ENCODE data around the gene RAD51B. TPM values are rescaled to one million over a fixed set of nuclear protein-coding genes. Genes with fewer than 3 reads are reported as not detected.

Gene RAD51B
- total RNA-seq, 1 experiment from 2014 or later, result 29.9 TPM

DNA sequence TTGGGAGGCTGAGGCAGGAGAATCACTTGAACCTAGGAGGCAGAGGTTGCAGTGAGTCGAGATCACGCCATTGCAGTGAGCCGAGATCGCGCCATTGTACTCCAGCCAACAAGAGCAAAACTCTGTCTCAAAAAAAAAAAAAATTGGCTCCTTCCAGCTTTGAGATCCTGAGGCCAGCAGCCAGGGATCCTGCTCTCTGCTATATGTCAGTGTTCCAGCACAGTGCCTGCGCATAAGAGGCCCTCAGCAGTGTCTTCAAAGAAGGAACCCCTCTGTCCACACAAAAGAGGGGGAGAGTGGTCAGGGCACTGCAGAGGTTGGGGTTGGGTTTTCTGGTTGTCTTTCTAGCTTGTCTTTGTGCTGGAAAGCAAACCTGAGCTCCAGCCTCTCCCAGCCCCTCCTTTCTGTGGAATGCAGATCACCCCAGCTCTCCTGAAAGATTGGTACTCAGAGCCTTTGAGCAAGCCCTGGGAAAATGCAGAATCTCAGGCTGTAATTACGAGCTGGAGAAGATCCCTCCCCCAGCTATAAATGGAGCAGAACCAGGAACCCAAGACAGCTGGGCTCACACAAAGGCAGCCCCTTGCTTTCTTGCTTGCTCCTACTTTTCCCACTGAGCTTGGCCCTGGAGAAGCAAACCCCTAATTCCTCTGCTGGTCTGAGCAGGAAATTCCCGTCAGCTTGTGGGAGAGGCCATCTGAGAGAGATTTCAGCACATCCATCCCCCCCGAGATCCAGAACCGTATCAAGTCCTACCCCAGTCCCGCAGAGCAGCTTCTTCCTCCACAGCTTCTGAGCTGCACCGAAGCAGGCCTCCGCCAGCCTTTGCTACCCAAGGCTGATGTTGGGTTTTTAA is 767.5 kb downstream of the RAD51B start:
- no peaks in the 10 kb centered on the region; the same call in 1 of the 2 replicates for H3F3A ChIP-seq (ENCODE audit: insufficient read depth, low read depth)
- H3K4me2 ChIP-seq, result peak overlapping the region; percentile 53
- H2AFZ ChIP-seq, result no peak overlapping the region
- H4K20me1 ChIP-seq (ENCODE audit: insufficient read depth), result no peaks in the 10 kb centered on the region
- no peaks in the 10 kb centered on the region for H3K9me2 ChIP-seq (ENCODE audit: insufficient read depth)
- ChIA-PET POLR2A (ENCODE audit: unreplicated experiment) (interaction anchor here (0.6 to 0.8 kb wide), 6 partner anchors 34 to 459 kb away, joined by 3 to 13 read pairs (median 3); no protein-coding TSS in a partner anchor), CTCF (no interaction called here)
- H3K36me3 ChIP-seq (ENCODE audit: low read depth), result no peaks in the 10 kb centered on the region
- no peaks in the 10 kb centered on the region for H3K27me3 ChIP-seq (ENCODE audit: insufficient read depth, low read depth)
- H3K4me1 ChIP-seq (replicated peaks; ENCODE audit: insufficient read depth), result peaks cover 34% of the 10 kb centered on the region
- H3K9me3 ChIP-seq (ENCODE audit: insufficient read depth, low read depth), result no peaks in the 10 kb centered on the region
- DNase-seq, result peak; percentile 45 to 47
- intact Hi-C loops (cut with micrococcal nuclease; ENCODE audit: unreplicated experiment), result no loop called here
- TF ChIP-seq, protein P1, sequence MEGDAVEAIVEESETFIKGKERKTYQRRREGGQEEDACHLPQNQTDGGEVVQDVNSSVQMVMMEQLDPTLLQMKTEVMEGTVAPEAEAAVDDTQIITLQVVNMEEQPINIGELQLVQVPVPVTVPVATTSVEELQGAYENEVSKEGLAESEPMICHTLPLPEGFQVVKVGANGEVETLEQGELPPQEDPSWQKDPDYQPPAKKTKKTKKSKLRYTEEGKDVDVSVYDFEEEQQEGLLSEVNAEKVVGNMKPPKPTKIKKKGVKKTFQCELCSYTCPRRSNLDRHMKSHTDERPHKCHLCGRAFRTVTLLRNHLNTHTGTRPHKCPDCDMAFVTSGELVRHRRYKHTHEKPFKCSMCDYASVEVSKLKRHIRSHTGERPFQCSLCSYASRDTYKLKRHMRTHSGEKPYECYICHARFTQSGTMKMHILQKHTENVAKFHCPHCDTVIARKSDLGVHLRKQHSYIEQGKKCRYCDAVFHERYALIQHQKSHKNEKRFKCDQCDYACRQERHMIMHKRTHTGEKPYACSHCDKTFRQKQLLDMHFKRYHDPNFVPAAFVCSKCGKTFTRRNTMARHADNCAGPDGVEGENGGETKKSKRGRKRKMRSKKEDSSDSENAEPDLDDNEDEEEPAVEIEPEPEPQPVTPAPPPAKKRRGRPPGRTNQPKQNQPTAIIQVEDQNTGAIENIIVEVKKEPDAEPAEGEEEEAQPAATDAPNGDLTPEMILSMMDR (conservative IDR thresholded peaks at IDR 0.05), result no peak
- no peak for TF ChIP-seq EZH2 (IDR thresholded peaks at IDR 0.05; ENCODE audit: low read depth)
- H3K27ac ChIP-seq, result peak overlapping the region; percentile 10; the same call in 1 of the 2 replicates
- BruUV-seq (replicated peaks), result no TSS peak
- no peak overlapping the region for H3K4me3 ChIP-seq
- no peaks in the 10 kb centered on the region for H3K79me2 ChIP-seq (ENCODE audit: low read depth)

DNA sequence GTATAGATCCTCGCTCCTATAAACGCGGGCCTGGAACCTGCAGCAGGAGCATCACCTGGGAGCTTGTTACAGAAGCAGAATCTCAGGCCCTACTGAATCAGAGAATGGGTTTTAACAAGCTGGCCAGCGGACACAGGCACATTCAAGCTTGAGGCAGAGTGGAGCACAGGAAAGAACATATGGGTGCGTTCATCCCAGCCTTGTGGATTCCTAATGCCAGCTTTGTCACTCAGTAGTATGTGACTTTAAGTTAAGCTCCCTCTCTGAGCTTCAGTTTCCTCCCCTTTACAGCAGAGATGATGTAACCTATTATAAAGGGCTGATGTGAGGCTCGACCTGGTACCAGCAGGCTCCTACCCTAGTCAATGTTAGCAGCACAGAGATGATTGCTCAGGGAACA is 768.4 kb downstream of the RAD51B start:
- BruUV-seq (replicated peaks), result no TSS peak
- Histone ChIP-seq H3K4me3 (no peak overlapping the region), H3K9me2 (ENCODE audit: insufficient read depth) (no peaks in the 10 kb centered on the region), H4K20me1 (ENCODE audit: insufficient read depth) (no peaks in the 10 kb centered on the region), H3K36me3 (ENCODE audit: low read depth) (no peaks in the 10 kb centered on the region), H3F3A (ENCODE audit: insufficient read depth, low read depth) (no peaks in the 10 kb centered on the region; the same call in 1 of the 2 replicates), H2AFZ (no peak overlapping the region), H3K79me2 (ENCODE audit: low read depth) (no peaks in the 10 kb centered on the region), H3K9me3 (ENCODE audit: insufficient read depth, low read depth) (no peaks in the 10 kb centered on the region), H3K4me2 (no peak overlapping the region), H3K4me1 (replicated peaks; ENCODE audit: insufficient read depth) (peaks cover 34% of the 10 kb centered on the region), H3K27me3 (ENCODE audit: insufficient read depth, low read depth) (no peaks in the 10 kb centered on the region), H3K27ac (no peak overlapping the region)
- POLR2A ChIA-PET (ENCODE audit: unreplicated experiment), result interaction anchor here (0.6 to 0.7 kb wide), 3 partner anchors 130 to 459 kb away, joined by 3 to 9 read pairs (median 3); no protein-coding TSS in a partner anchor
- TF ChIP-seq EZH2 (IDR thresholded peaks at IDR 0.05; ENCODE audit: low read depth), result no peak
- TF ChIP-seq, protein P1 (conservative IDR thresholded peaks at IDR 0.05), result no peak
- intact Hi-C loops (cut with micrococcal nuclease; ENCODE audit: unreplicated experiment), result no loop called here
- DNase-seq, result no peak
- CTCF ChIA-PET, result no interaction called here

DNA sequence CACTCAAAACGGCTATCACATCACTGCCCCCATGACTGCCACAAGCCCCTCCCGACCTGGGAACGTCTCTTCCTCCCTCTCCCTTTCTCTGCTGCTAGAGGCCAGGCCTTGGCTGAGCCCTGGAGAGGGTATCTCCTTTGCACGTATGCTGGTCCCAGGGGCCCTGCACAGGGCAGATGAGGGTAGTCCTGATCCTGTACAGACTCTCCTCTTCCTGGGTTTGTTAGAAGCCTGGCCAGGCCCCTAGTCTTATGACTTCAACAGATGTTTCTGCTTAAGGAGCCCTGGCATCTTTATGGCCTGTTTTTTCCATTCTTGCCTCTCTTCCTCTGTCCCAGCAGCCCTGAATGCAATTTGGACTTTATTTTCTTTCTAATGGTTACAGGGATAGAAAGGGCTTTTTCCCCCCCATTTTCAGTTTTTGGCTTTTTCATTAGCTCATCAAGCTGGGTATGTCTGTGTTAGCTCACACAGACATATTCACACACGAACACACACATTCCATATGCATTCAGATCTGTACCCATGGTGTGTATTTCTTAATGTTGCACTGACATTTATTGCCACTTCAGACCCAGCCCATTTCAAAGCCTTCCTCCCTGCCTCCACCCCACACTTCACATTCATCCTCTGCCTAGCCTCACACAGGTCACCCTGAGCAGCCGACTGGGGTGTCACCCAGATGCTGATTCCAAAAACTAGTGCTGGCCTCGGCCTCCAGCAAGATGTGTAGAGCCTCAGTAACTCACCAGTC is 770.0 kb downstream of the RAD51B start:
- no peak for DNase-seq
- ChIA-PET POLR2A (ENCODE audit: unreplicated experiment) (no interaction called here), CTCF (no interaction called here)
- no peaks in the 10 kb centered on the region for H3K36me3 ChIP-seq (ENCODE audit: low read depth)
- no peak overlapping the region for H3K4me3 ChIP-seq
- H3K4me1 ChIP-seq (replicated peaks; ENCODE audit: insufficient read depth), result peaks cover 34% of the 10 kb centered on the region
- no peaks in the 10 kb centered on the region for H3K9me3 ChIP-seq (ENCODE audit: insufficient read depth, low read depth)
- no peak overlapping the region for H2AFZ ChIP-seq
- no peaks in the 10 kb centered on the region; the same call in 1 of the 2 replicates for H3F3A ChIP-seq (ENCODE audit: insufficient read depth, low read depth)
- intact Hi-C loops (cut with micrococcal nuclease; ENCODE audit: unreplicated experiment), result no loop called here
- no peak for TF ChIP-seq EZH2 (IDR thresholded peaks at IDR 0.05; ENCODE audit: low read depth)
- TF ChIP-seq, protein P1 (conservative IDR thresholded peaks at IDR 0.05), result no peak
- H3K9me2 ChIP-seq (ENCODE audit: insufficient read depth), result no peaks in the 10 kb centered on the region
- no peak overlapping the region for H3K4me2 ChIP-seq
- H3K27ac ChIP-seq, result no peak overlapping the region
- H4K20me1 ChIP-seq (ENCODE audit: insufficient read depth), result no peaks in the 10 kb centered on the region
- BruUV-seq (replicated peaks), result no TSS peak
- no peaks in the 10 kb centered on the region for H3K79me2 ChIP-seq (ENCODE audit: low read depth)
- no peaks in the 10 kb centered on the region for H3K27me3 ChIP-seq (ENCODE audit: insufficient read depth, low read depth)
